HCT116 (cell line): ENCODE data around the gene CDC14A. TPM values are rescaled to one million over a fixed set of nuclear protein-coding genes. Genes with fewer than 3 reads are reported as not detected.

Experiments used
- ATAC-seq: fragments of 200-7000 bp; cut with Tn5 transposase; 2 replicates; pipeline ENCODE4 v1.9.1; 2020; ENCODE audit warnings: mild to moderate bottlenecking, moderate library complexity
- BruUV-seq: library from RNA; stranded (reverse); fragments of 400-500 nt; replicated peaks from 2 replicates; lab custom pipeline; 2021; lab: Mats Ljungman, UMichigan
- CTCF ChIA-PET: fragments of 300-600 bp; sonication (Branson Sonifier 250); formaldehyde crosslinking; loops from one replicate; lab custom pipeline; 2021; ENCODE audit warnings: antibody characterized with exemption; lab: Charles Lee
- POLR2A ChIA-PET: fragments of 300-600, 350-600 bp; sonication (Branson Sonifier 250); formaldehyde crosslinking; loops from one replicate; lab custom pipeline; 2021; ENCODE audit warnings: antibody characterized with exemption; lab: Charles Lee
- RAD21 ChIA-PET, 2 experiments: fragments of 300-600 bp; sonication (Branson Sonifier 250); formaldehyde crosslinking; loops; one replicate each; lab custom pipeline; 2023; ENCODE audit warnings: low total read pairs in 2 of 2; ENCODE audit not compliant: uncharacterized antibody in 2 of 2, unreplicated experiment in 2 of 2, low non-redundant PET in 1 of 2; lab: Charles Lee
- DNase-seq: peaks from one replicate; pipeline ENCODE4 v3.0.0-alpha.2; 2010; ENCODE audit warnings: low read depth, low spot score
- H2AFZ ChIP-seq: fragments of 200-600 bp; shearing (Covaris generic), sonication (generic); 2 replicates; pipeline ENCODE4 v1.6.1; 2017; ENCODE audit warnings: low read depth, mixed run types, mixed read lengths, antibody characterized with exemption, low read length; ENCODE audit not compliant: poor library complexity, severe bottlenecking
- H3K27ac ChIP-seq: 2 replicates; pipeline ENCODE4 v1.5.1; 2012; ENCODE audit warnings: low read depth, low read length
- H3K27me3 ChIP-seq: fragments of 200-600 bp; sonication (generic); 2 replicates; pipeline ENCODE4 v1.6.1; 2016; ENCODE audit warnings: mixed run types, low read length, mixed read lengths; ENCODE audit not compliant: insufficient read depth
- H3K36me3 ChIP-seq, 2 experiments: fragments of 200-500 bp in 1 of 2; fragments of 200-600 bp in 1 of 2; sonication (Bioruptor generic) in 1 of 2; sonication (generic) in 1 of 2; 2 replicates each; pipeline versions ENCODE4 v1.5.1 to v1.6.1; 2014 to 2016; ENCODE audit warnings: low read length in 2 of 2, inconsistent platforms in 1 of 2, mixed read lengths in 1 of 2, mixed run types in 1 of 2; ENCODE audit not compliant: insufficient read depth in 2 of 2, control insufficient read depth in 1 of 2
- H3K4me1 ChIP-seq, 2 experiments: fragments of 200-600 bp in 1 of 2; sonication (generic) in 1 of 2; 2 replicates each; pipeline versions ENCODE4 v1.5.1 to v1.6.1; 2012 to 2017; ENCODE audit warnings: low read length in 2 of 2, inconsistent platforms in 1 of 2, mild to moderate bottlenecking in 1 of 2, mixed read lengths in 1 of 2, mixed run types in 1 of 2, moderate library complexity in 1 of 2; ENCODE audit not compliant: insufficient read depth in 2 of 2, control insufficient read depth in 1 of 2
- H3K4me2 ChIP-seq: fragments of 200-600 bp; sonication (generic); 2 replicates; pipeline ENCODE4 v1.6.1; 2017; ENCODE audit warnings: mixed run types, low read length, mixed read lengths
- H3K4me3 ChIP-seq, 2 experiments: fragments of 200-600 bp in 1 of 2; sonication (generic) in 1 of 2; replicated peaks in 1 of 2; 2 replicates each; pipeline ENCODE4 v1.5.1; 2011 to 2016; ENCODE audit warnings: low read length in 2 of 2, control low read depth in 1 of 2, low read depth in 1 of 2, mild to moderate bottlenecking in 1 of 2, mixed read lengths in 1 of 2, mixed run types in 1 of 2
- H3K79me2 ChIP-seq: fragments of 200-600 bp; sonication (generic); 2 replicates; pipeline ENCODE4 v1.6.1; 2017; ENCODE audit warnings: mild to moderate bottlenecking, mixed run types, low read length, moderate library complexity, mixed read lengths; ENCODE audit not compliant: insufficient read depth
- H3K9ac ChIP-seq: fragments of 200-600 bp; sonication (generic); 2 replicates; pipeline ENCODE4 v1.6.1; 2016; ENCODE audit warnings: low read length, mixed read lengths
- H3K9me2 ChIP-seq: fragments of 200-600 bp; sonication (generic), shearing (Covaris generic); 2 replicates; pipeline ENCODE4 v1.6.1; 2017; ENCODE audit warnings: mixed run types, mild to moderate bottlenecking, moderate library complexity; ENCODE audit not compliant: insufficient read depth
- H3K9me3 ChIP-seq, 2 experiments: fragments of 200-500 bp in 1 of 2; fragments of 200-600 bp in 1 of 2; sonication (Bioruptor generic) in 1 of 2; sonication (generic) in 1 of 2; 2 replicates each; pipeline ENCODE4 v1.6.1; 2014 to 2017; ENCODE audit warnings: low read length in 2 of 2, mixed read lengths in 2 of 2, inconsistent platforms in 1 of 2, low read depth in 1 of 2, mild to moderate bottlenecking in 1 of 2, mixed run types in 1 of 2, moderate library complexity in 1 of 2; ENCODE audit not compliant: control insufficient read depth in 1 of 2, insufficient read depth in 1 of 2
- H4K20me1 ChIP-seq: fragments of 200-600 bp; sonication (generic), shearing (Covaris generic); 2 replicates; pipeline ENCODE4 v1.6.1; 2017; ENCODE audit warnings: mixed run types, mild to moderate bottlenecking, moderate library complexity; ENCODE audit not compliant: insufficient read depth
- ATF3 ChIP-seq: IDR thresholded peaks from 2 replicates; pipeline ENCODE4 v1.6.1; 2012
- CBX3 ChIP-seq: IDR thresholded peaks from 2 replicates; pipeline ENCODE4 v1.6.1; 2012; ENCODE audit warnings: low read depth
- CTCF ChIP-seq, 3 experiments: fragments of 200-600 bp in 1 of 3; sonication (generic) in 1 of 3; IDR thresholded peaks in 2 of 3; conservative IDR thresholded peaks in 1 of 3; 2 replicates each; pipeline ENCODE4 v1.5.1; 2012 to 2017; ENCODE audit warnings: low read depth in 2 of 3, low read length in 2 of 3, antibody characterized with exemption in 1 of 3, borderline replicate concordance in 1 of 3, control low read depth in 1 of 3, mild to moderate bottlenecking in 1 of 3, mixed read lengths in 1 of 3, mixed run types in 1 of 3, moderate library complexity in 1 of 3; ENCODE audit not compliant: insufficient read depth in 1 of 3
- EGR1 ChIP-seq: IDR thresholded peaks from 2 replicates; pipeline ENCODE4 v1.6.1; 2012; ENCODE audit warnings: low read depth
- ELF1 ChIP-seq: IDR thresholded peaks from 2 replicates; pipeline ENCODE4 v1.6.1; 2012; ENCODE audit warnings: low read depth, borderline replicate concordance
- EZH2 ChIP-seq: fragments of 200-600 bp; sonication (generic); IDR thresholded peaks from 2 replicates; pipeline ENCODE4 v1.6.1; 2017; ENCODE audit warnings: antibody characterized with exemption, mixed run types
- EZH2phosphoT487 ChIP-seq: fragments of 200-600 bp; IDR thresholded peaks from 2 replicates; pipeline ENCODE4 v1.6.1; 2018; ENCODE audit warnings: antibody characterized with exemption, borderline replicate concordance
- JUND ChIP-seq: IDR thresholded peaks from 2 replicates; pipeline ENCODE4 v1.6.1; 2012
- MAX ChIP-seq: IDR thresholded peaks from 2 replicates; pipeline ENCODE4 v1.6.1; 2012
- POLR2A ChIP-seq: IDR thresholded peaks from 2 replicates; pipeline ENCODE4 v1.7.0; 2011; ENCODE audit warnings: borderline replicate concordance; ENCODE audit not compliant: insufficient read depth, insufficient read length; ENCODE audit errors: extremely low read depth
- POLR2AphosphoS5 ChIP-seq: IDR thresholded peaks from 2 replicates; pipeline ENCODE4 v1.6.1; 2011; ENCODE audit warnings: mild to moderate bottlenecking, low read depth, low read length, moderate library complexity
- RAD21 ChIP-seq: IDR thresholded peaks from 2 replicates; pipeline ENCODE4 v1.6.1; 2012; ENCODE audit warnings: low read depth, mild to moderate bottlenecking
- REST ChIP-seq: IDR thresholded peaks from 2 replicates; pipeline ENCODE4 v1.6.1; 2012; ENCODE audit warnings: low read depth
- SP1 ChIP-seq: IDR thresholded peaks from 2 replicates; pipeline ENCODE4 v1.6.1; 2012; ENCODE audit warnings: low read depth
- TCF7L2 ChIP-seq: IDR thresholded peaks from 2 replicates; pipeline ENCODE4 v1.7.0; 2011; ENCODE audit warnings: borderline replicate concordance, inconsistent platforms; ENCODE audit not compliant: insufficient read depth, insufficient read length; ENCODE audit errors: extremely low read depth
- YY1 ChIP-seq: IDR thresholded peaks from 2 replicates; pipeline ENCODE4 v1.6.1; 2011; ENCODE audit warnings: low read length, low read depth, moderate library complexity, mild to moderate bottlenecking; ENCODE audit not compliant: insufficient replicate concordance; ENCODE audit errors: extremely low read depth
- ZBTB33 ChIP-seq: IDR thresholded peaks from 2 replicates; pipeline ENCODE4 v1.6.1; 2011; ENCODE audit warnings: mild to moderate bottlenecking, low read length, moderate library complexity; ENCODE audit not compliant: insufficient replicate concordance; ENCODE audit errors: extremely low read depth
- ZFX ChIP-seq: fragments of 450-650 bp; IDR thresholded peaks from 2 replicates; pipeline ENCODE4 v1.6.1; 2017
- ZNF274 ChIP-seq: fragments of 200-500 bp; sonication (Bioruptor generic); IDR thresholded peaks from 2 replicates; pipeline ENCODE4 v1.6.1; 2014; ENCODE audit warnings: mild to moderate bottlenecking, low read depth, low read length, inconsistent platforms
- intact Hi-C: fragments of 100-400 bp; cut with micrococcal nuclease; formaldehyde crosslinking; loops from 2 replicates; pipeline ENCODE4 v1.10.0; 2022
- total RNA-seq: library from RNA; stranded (reverse); gene quantifications from one replicate; pipeline ENCODE4 v1.2.1, GENCODE V29; 2021; ENCODE audit not compliant: unreplicated experiment

CDC14A gene
- total RNA-seq, 1 experiment from 2014 or later = 5.1 TPM

GRCh38 chr1:100526894-100527293, 174.6 kb downstream of the CDC14A start (continued):
- TF ChIP-seq REST = no peak
- no peak for TF ChIP-seq POLR2AphosphoS5
- TF ChIP-seq YY1 = no peak
- TF ChIP-seq EZH2 = no peak
- TF ChIP-seq ELF1 = no peak
- TF ChIP-seq RAD21 = no peak
- TF ChIP-seq ATF3 = no peak

GRCh38 chr1:100528871-100529270, 176.6 kb downstream of the CDC14A start:
- CTCF ChIA-PET = no interaction called here
- Histone ChIP-seq H4K20me1 (no peaks in the 10 kb centered on the region), H3K9me2 (no peaks in the 10 kb centered on the region)
- no peak for TF ChIP-seq ZFX
- no peak for TF ChIP-seq CTCF (IDR thresholded peaks at IDR 0.05 in 2 of 3, conservative IDR thresholded peaks at IDR 0.05 in 1 of 3; ENCODE audit: borderline replicate concordance in 1 of 3, insufficient read depth in 1 of 3, low read depth in 2 of 3, low read length in 2 of 3)
- TF ChIP-seq EZH2phosphoT487 = no peak
- TF ChIP-seq ZNF274 = no peak
- TF ChIP-seq POLR2A = no peak
- no peak for TF ChIP-seq YY1
- no peak for TF ChIP-seq TCF7L2
- TF ChIP-seq MAX = no peak
- TF ChIP-seq ZBTB33 = no peak
- TF ChIP-seq EGR1 = no peak
- TF ChIP-seq SP1 = no peak
- TF ChIP-seq RAD21 = no peak
- TF ChIP-seq CBX3 = no peak
- no peak for TF ChIP-seq JUND
- no peak for TF ChIP-seq EZH2
- TF ChIP-seq, all 23 proteins: peak for 0
- Histone ChIP-seq H3K36me3 (no peaks in the 10 kb centered on the region), H2AFZ (no peak overlapping the region), H3K9ac (no peak overlapping the region), H3K4me1 (no peaks in the 10 kb centered on the region), H3K27me3 (no peaks in the 10 kb centered on the region), H3K27ac (no peak overlapping the region), H3K4me2 (no peak overlapping the region), H3K79me2 (no peaks in the 10 kb centered on the region), H3K9me3 (no peaks in the 10 kb centered on the region), H3K4me3 (no peak overlapping the region)
- ChIA-PET RAD21 (no interaction called here), POLR2A (no interaction called here)
- BruUV-seq = no TSS peak
- DNase-seq = no peak
- intact Hi-C loops = no loop called here
- no peak for ATAC-seq
